Tibial nerve (tissue), 4 donors: ENCODE data around the gene SMIM12. TPM values are rescaled to one million over a fixed set of nuclear protein-coding genes. Genes with fewer than 3 reads are reported as not detected.

Experiments
- DNase-seq, 2 donors: peaks; one replicate each; pipeline ENCODE4 v3.0.0-alpha.2; 2019; ENCODE audit warnings: low spot score in 2 of 2
- H3K27ac ChIP-seq, 4 donors: fragments of 200-600 bp; sonication (generic) in 3 of 4; one replicate each; pipeline ENCODE4 v1.5.1; 2017 to 2019; ENCODE audit warnings: mild to moderate bottlenecking in 1 of 4
- H3K27me3 ChIP-seq, 2 donors: fragments of 200-600 bp; sonication (generic) in 1 of 2; one replicate each; pipeline versions ENCODE4 v1.5.1 to v1.6.0; 2017 to 2019
- H3K36me3 ChIP-seq, 3 donors: fragments of 200-600 bp; sonication (generic); one replicate each; pipeline ENCODE4 v1.5.1; 2018 to 2019
- H3K4me1 ChIP-seq, 4 donors: fragments of 200-600 bp; sonication (generic) in 3 of 4; one replicate each; pipeline ENCODE4 v1.5.1; 2017 to 2019
- H3K4me3 ChIP-seq, 4 donors: fragments of 200-600 bp; sonication (generic) in 3 of 4; one replicate each; pipeline ENCODE4 v1.5.1; 2017 to 2019; ENCODE audit warnings: mild to moderate bottlenecking in 1 of 4, moderate library complexity in 1 of 4
- H3K9me3 ChIP-seq, 4 donors: fragments of 200-600 bp; sonication (generic) in 3 of 4; one replicate each; pipeline ENCODE4 v1.5.1; 2017 to 2019
- CTCF ChIP-seq, 5 experiments: fragments of 200-600 bp in 3 of 5; fragments of 450-650 bp in 2 of 5; sonication (generic) in 3 of 5; IDR thresholded peaks; one replicate each; pipeline ENCODE4 v1.5.1; 2016 to 2019; ENCODE audit warnings: antibody characterized with exemption in 5 of 5, mild to moderate bottlenecking in 3 of 5, moderate library complexity in 2 of 5
- EP300 ChIP-seq, 2 donors: sonication (generic); formaldehyde crosslinking; IDR thresholded peaks; one replicate each; pipeline ENCODE4 v1.6.1; 2017; ENCODE audit warnings: antibody characterized with exemption in 2 of 2, mild to moderate bottlenecking in 1 of 2
- POLR2A ChIP-seq, 2 donors: fragments of 450-650 bp; IDR thresholded peaks; one replicate each; pipeline ENCODE4 v1.6.1; 2017; ENCODE audit warnings: antibody characterized with exemption in 2 of 2, mild to moderate bottlenecking in 2 of 2, moderate library complexity in 2 of 2
- WGBS, 2 donors: methylation state at CpG; one replicate each; pipeline ENCODE4 v1.1.5; 2018; 5-methylcytosine and 5-hydroxymethylcytosine counted together
- total RNA-seq, 4 donors: library from RNA; depleted of rRNA; stranded (reverse); fragments of >200 nt; gene quantifications; one replicate each; pipeline ENCODE4 v1.1.0, GENCODE V29; 2016

Gene SMIM12
- total RNA-seq, 4 donors from 2014 or later, result 17.5 to 35.1 (median 22.0) TPM

GRCh38 chr1:34842073-34842472 is 17.5 kb downstream of the SMIM12 start:
- Histone ChIP-seq H3K27me3 (no peaks in the 10 kb centered on the region), H3K27ac (no peak overlapping the region), H3K36me3 (no peaks in the 10 kb centered on the region), H3K9me3 (no peaks in the 10 kb centered on the region), H3K4me3 (no peak overlapping the region), H3K4me1 (peaks cover 0 to 44% (median 7%) of the 10 kb centered on the region in 4 donors)
- 63 to 76% methylated on average over 3 of the region's 3 CpGs for WGBS, 2 donors
- DNase-seq, result no peak
- no peak for TF ChIP-seq EP300 (IDR thresholded peaks at IDR 0.05)
- no peak for TF ChIP-seq CTCF (IDR thresholded peaks at IDR 0.05)
- no peak for TF ChIP-seq POLR2A (IDR thresholded peaks at IDR 0.05)

- no peak overlapping the region for H3K4me3 ChIP-seq
- H3K27me3 ChIP-seq, result no peaks in the 10 kb centered on the region
- WGBS, 2 donors, result 87 to 92% methylated on average over 3 of the region's 3 CpGs
- peaks cover 0 to 39% (median 3%) of the 10 kb centered on the region in 4 donors for H3K4me1 ChIP-seq
- TF ChIP-seq CTCF (IDR thresholded peaks at IDR 0.05) (no peak), POLR2A (IDR thresholded peaks at IDR 0.05) (no peak), EP300 (IDR thresholded peaks at IDR 0.05) (no peak)
- no peaks in the 10 kb centered on the region for H3K9me3 ChIP-seq
- DNase-seq, result no peak
- no peak overlapping the region for H3K27ac ChIP-seq
- no peaks in the 10 kb centered on the region for H3K36me3 ChIP-seq
Measured at GRCh38 chr1:34840426-34840825, 19.1 kb downstream of the SMIM12 start.

GRCh38 chr1:34839526-34840305 is 19.8 kb downstream of the SMIM12 start:
- no peak overlapping the region for H3K4me3 ChIP-seq
- DNase-seq, result no peak
- H3K4me1 ChIP-seq, result peaks cover 0 to 35% (median 3%) of the 10 kb centered on the region in 4 donors
- no peaks in the 10 kb centered on the region for H3K9me3 ChIP-seq
- H3K27ac ChIP-seq, result no peak overlapping the region
- H3K36me3 ChIP-seq, result no peaks in the 10 kb centered on the region
- no peaks in the 10 kb centered on the region for H3K27me3 ChIP-seq
- TF ChIP-seq POLR2A (IDR thresholded peaks at IDR 0.05) (no peak), EP300 (IDR thresholded peaks at IDR 0.05) (no peak), CTCF (IDR thresholded peaks at IDR 0.05) (no peak)
- WGBS, 2 donors, result 73 to 86% methylated on average over 14 of the region's 14 CpGs

GRCh38 chr1:34833711-34834110 is 25.8 kb downstream of the SMIM12 start:
- whole genome bisulfite sequencing, 2 donors, result 81 to 85% methylated on average over 1 of the region's 1 CpG
- H3K27ac ChIP-seq, result no peak overlapping the region
- no peak for TF ChIP-seq CTCF (IDR thresholded peaks at IDR 0.05)
- no peak for TF ChIP-seq EP300 (IDR thresholded peaks at IDR 0.05)
- TF ChIP-seq POLR2A (IDR thresholded peaks at IDR 0.05), result no peak
- peaks cover 0 to 10% (median 0%) of the 10 kb centered on the region in 4 donors for H3K4me1 ChIP-seq
- H3K9me3 ChIP-seq, result no peaks in the 10 kb centered on the region
- no peak for DNase-seq
- H3K4me3 ChIP-seq, result no peak overlapping the region
- H3K27me3 ChIP-seq, result no peaks in the 10 kb centered on the region
- H3K36me3 ChIP-seq, result peaks cover 0 to 5% (median 0%) of the 10 kb centered on the region in 3 donors

GRCh38 chr1:34831721-34832246 is 27.8 kb downstream of the SMIM12 start:
- Histone ChIP-seq H3K27ac (no peak overlapping the region), H3K4me3 (no peak overlapping the region), H3K36me3 (peaks cover 0 to 5% (median 0%) of the 10 kb centered on the region in 3 donors), H3K9me3 (no peaks in the 10 kb centered on the region), H3K4me1 (peaks cover 0 to 10% (median 0%) of the 10 kb centered on the region in 4 donors), H3K27me3 (no peaks in the 10 kb centered on the region)
- 70 to 78% methylated on average over 4 to 6 of the region's 6 CpGs for WGBS, 2 donors
- TF ChIP-seq EP300 (IDR thresholded peaks at IDR 0.05) (no peak), CTCF (IDR thresholded peaks at IDR 0.05) (no peak), POLR2A (IDR thresholded peaks at IDR 0.05) (no peak)
- DNase-seq, result no peak
